DMS79 (cell line): Measurements from ENCODE around the gene MANBA.

Experiments
- DNase-seq: peaks from one replicate; lab custom pipeline; 2025; lab: John Stamatoyannopoulos, UW

The MANBA gene

DNA sequence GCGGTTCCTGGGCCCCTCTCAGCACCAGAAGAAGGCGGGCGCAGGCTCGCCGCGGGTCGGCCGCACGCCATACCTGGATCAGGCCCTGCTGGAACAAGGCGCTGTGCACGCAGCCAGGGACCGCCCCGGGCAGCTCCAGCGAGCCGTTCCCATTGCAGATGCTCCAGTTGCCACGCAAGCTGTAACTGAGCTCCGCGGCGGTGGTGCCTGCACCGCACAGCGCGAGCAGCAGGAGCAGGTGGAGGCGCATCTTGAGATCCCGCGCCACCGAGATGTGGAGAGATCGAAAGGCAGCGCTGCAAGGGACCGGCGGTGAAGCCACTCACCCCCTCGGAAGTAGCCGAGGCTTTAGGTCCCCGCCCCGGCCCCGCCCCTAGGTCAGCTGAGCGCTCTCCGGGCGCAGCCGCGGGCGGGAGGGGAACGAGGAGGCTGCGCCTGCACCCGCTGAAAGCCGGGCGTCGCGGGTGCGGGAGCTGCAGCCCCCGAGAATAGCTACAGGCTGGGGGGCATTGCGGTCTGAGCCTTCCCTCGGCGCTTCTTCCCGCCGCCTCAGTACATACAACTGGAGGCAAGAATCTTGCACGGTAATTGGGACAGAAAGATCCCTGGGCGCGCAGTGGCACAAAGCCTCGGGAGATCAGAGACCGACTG lies at the start of gene MANBA:
MANBA (minus strand) TSS at position 324 of the 651 bp plus-strand sequence; CDS start at position 250, 74 bp downstream.
- peak; percentile 34 for DNase-seq

- DNase-seq, result no peak
Observed at GRCh38 chr4:102809691-102810090, 48.9 kb upstream of the MANBA start.

- DNase-seq, result no peak
Observed at GRCh38 chr4:102809190-102809589, 48.4 kb upstream of the MANBA start.

DNA sequence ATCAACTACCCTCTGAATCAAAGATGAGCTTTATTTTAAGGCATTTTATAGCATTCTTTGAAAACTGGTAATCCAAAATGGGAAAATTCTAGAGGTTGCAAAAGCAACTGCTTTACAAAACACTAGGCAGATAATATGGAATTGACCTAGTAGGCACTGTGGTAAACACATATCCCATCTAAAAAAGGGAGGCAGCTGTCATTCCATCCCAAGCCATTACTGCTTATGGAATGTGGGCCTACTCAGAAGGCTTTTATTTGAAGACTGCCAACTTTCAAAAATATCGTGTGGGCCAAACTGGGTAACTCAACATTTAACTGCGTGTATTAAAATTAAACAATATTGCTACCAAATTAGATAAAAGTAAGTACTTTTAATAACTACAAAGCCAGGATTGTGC lies 47.2 kb upstream of the MANBA start:
- DNase-seq, result no peak

GRCh38 chr4:102807345-102807744 lies 46.6 kb upstream of the MANBA start:
- DNase-seq, result no peak

DNA sequence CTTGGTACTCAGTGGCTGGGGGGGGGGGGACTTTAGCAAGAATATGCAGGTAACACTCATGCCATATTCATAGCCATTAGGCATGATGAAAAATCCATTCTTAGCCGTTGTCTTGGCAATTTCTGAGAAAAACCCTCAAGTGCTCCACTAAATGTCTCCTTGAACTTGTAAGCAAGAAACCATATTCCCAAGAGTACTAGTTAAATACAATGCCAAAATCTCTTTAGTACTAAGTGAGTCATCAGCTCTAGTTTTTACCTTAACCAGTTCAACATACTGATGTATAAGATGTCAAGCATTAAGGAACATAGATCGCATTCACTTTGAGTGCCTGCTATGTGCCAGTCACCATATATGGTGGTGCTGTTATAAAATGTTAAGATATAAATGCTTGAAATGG lies 39.0 kb upstream of the MANBA start:
- DNase-seq, result peak; percentile 77

- DNase-seq, result no peak
Observed at GRCh38 chr4:102794999-102795398, 34.2 kb upstream of the MANBA start.

- no peak for DNase-seq
Observed at GRCh38 chr4:102792361-102792936, 31.7 kb upstream of the MANBA start.

GRCh38 chr4:102791318-102791835 lies 30.6 kb upstream of the MANBA start:
- no peak for DNase-seq

DNA sequence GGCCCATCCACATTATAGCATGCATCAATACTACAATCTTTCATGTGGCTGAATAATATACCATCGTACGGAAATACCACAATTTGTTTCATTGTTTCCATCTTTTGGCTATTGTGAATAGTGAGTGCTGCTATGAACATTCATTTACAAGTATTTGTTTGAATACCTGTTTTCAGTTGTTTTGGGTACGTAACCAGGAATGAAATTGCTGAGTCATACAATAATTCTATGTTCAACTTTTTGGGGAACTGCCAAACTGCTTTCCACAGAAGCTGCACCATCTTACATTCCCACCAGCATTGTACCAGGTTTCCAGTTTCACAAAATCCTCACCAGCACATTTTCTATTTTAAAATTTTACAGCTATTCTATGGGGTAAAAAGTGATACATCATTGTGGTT lies 28.5 kb upstream of the MANBA start:
- DNase-seq, result no peak

GRCh38 chr4:102787944-102788343 lies 27.2 kb upstream of the MANBA start:
- no peak for DNase-seq

GRCh38 chr4:102787096-102787881 lies 26.5 kb upstream of the MANBA start:
- no peak for DNase-seq

- no peak for DNase-seq
Observed at GRCh38 chr4:102786279-102786678, 25.5 kb upstream of the MANBA start.

DNA sequence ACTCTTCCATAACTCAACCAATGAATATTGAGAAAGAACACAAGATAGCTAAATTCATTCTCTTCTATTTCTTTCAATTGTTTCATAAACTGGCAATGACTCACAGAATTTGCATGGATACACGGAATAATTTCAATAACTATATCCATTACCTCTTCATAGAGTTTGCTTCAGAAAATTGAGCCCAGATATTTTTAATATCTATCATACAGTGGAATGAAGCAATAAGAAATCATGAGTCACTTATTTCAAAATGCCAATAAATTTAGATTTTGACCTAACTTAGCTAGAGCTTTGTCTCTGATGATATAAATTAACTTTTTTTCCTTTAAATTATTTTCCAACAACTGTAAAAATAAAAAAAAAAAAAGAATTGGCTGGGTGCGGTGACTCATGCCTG lies 22.2 kb upstream of the MANBA start:
- DNase-seq, result no peak

GRCh38 chr4:102781570-102781969 lies 20.8 kb upstream of the MANBA start:
- no peak for DNase-seq

GRCh38 chr4:102780476-102781144 lies 19.8 kb upstream of the MANBA start:
- DNase-seq, result no peak

DNA sequence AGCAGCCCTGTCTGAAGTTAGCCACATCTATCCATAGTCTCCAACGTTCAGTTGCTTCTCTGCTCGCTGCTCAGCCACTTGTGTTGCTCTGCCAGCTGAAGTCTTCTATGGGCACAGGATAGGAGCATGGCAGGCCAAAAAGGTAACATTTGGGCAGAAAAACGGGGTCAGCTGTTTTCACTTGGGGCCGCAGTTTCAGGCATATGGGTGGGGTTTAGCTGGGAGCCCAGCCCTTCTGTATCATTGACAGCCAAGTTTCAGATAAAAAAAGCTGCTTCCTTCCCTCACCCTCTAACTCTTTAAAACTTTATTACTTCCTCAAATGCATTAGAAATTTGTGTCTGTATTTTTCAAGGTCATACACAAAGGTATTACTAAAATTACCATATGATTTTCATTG lies 18.4 kb upstream of the MANBA start:
- no peak for DNase-seq

GRCh38 chr4:102778720-102779119 lies 18.0 kb upstream of the MANBA start:
- DNase-seq, result no peak

DNA sequence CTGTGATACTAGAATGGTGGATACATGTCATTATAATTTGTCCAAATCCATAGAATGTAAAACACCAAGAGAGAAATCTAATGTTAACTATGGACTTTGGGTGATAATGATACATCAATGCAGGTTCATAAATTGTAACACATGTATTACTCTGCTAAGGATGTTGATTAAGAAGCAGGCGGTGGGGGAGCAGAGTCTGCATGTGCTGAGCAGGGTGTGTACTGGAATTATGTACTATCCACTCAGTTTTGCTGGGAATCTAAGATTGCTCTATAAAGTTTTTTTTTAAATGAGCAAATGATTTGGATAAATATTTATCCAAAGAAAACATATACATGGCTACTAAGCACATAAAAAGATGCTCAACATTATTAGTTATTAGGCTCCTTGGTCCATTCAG lies 15.0 kb upstream of the MANBA start:
- no peak for DNase-seq

- DNase-seq, result no peak
Observed at GRCh38 chr4:102774254-102774653, 13.5 kb upstream of the MANBA start.

- DNase-seq, result no peak
Observed at GRCh38 chr4:102772738-102773340, 12.1 kb upstream of the MANBA start.

DNA sequence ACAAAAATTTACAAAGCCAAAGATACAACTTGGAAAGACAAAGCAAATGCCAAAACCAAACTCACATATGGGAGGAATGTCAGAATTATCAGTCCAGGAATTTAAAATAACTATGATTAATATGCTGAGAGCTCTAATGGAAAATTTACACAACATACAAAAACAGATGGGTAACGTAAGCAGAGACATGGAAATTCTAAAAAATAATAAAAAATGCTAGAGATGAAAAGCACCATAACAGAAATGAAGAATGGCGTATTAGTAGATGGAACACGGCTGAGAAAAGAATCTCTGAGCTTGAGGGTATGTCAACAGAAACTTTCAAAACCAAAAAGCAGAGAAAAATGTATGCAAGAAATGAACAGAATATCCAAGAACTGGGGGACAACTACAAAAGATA lies 4.1 kb upstream of the MANBA start:
- no peak for DNase-seq
